Gastroesophageal sphincter (tissue), 4 donors: Measurements from ENCODE around the gene OR2J3. TPM values are rescaled to one million over a fixed set of nuclear protein-coding genes. Genes with fewer than 3 reads are reported as not detected.

Experiments
- ATAC-seq: fragments of 150-250 bp; one replicate; pipeline ENCODE4 v1.9.1; 2016; ENCODE audit warnings: mild to moderate bottlenecking, moderate library complexity
- H3K27ac ChIP-seq, 4 donors: fragments of 200-600 bp; sonication (generic) in 3 of 4; 1 replicate in 3 of 4; 2 replicates in 1 of 4; pipeline ENCODE4 v1.5.1; 2016 to 2019
- H3K27me3 ChIP-seq: fragments of 200-600 bp; sonication (generic); one replicate; pipeline ENCODE4 v1.5.1; 2019
- H3K36me3 ChIP-seq, 2 donors: fragments of 200-600 bp; sonication (generic); one replicate each; pipeline ENCODE4 v1.5.1; 2019; ENCODE audit warnings: control low read depth in 1 of 2
- H3K4me1 ChIP-seq, 3 donors: fragments of 200-600 bp; sonication (generic); 1 replicate in 2 of 3; 2 replicates in 1 of 3; pipeline ENCODE4 v1.5.1; 2016 to 2019; ENCODE audit warnings: control low read depth in 2 of 3
- H3K4me3 ChIP-seq, 2 donors: fragments of 200-600 bp; sonication (generic); one replicate each; pipeline ENCODE4 v1.5.1; 2019; ENCODE audit warnings: mild to moderate bottlenecking in 1 of 2, moderate library complexity in 1 of 2
- H3K9me3 ChIP-seq, 3 donors: fragments of 200-600 bp; sonication (generic); one replicate each; pipeline ENCODE4 v1.5.1; 2017 to 2019; ENCODE audit warnings: control low read depth in 2 of 3
- CTCF ChIP-seq, 4 experiments: fragments of 200-600 bp in 2 of 4; fragments of 450-650 bp in 2 of 4; sonication (generic) in 1 of 4; IDR thresholded peaks; one replicate each; pipeline ENCODE4 v1.5.1; 2017 to 2019; ENCODE audit warnings: antibody characterized with exemption in 4 of 4, mild to moderate bottlenecking in 2 of 4, moderate library complexity in 2 of 4
- EP300 ChIP-seq: sonication (generic); formaldehyde crosslinking; IDR thresholded peaks from one replicate; pipeline ENCODE4 v1.6.1; 2017; ENCODE audit warnings: antibody characterized with exemption, mild to moderate bottlenecking
- POLR2A ChIP-seq, 2 donors: fragments of 450-650 bp; IDR thresholded peaks; one replicate each; pipeline ENCODE4 v1.6.1; 2017; ENCODE audit warnings: antibody characterized with exemption in 2 of 2, mild to moderate bottlenecking in 2 of 2, moderate library complexity in 1 of 2
- POLR2AphosphoS5 ChIP-seq: sonication (generic); formaldehyde crosslinking; IDR thresholded peaks from one replicate; pipeline ENCODE4 v1.6.1; 2017; ENCODE audit warnings: antibody characterized with exemption
- WGBS, 2 donors: methylation state at CpG; one replicate each; pipeline ENCODE4 v1.1.5; 2018; ENCODE audit warnings: low coverage in 1 of 2; 5-methylcytosine and 5-hydroxymethylcytosine counted together
- total RNA-seq, 4 donors: library from RNA; depleted of rRNA; stranded (reverse); fragments of >200 nt; gene quantifications; one replicate each; pipeline ENCODE4 v1.1.0, GENCODE V29; 2016

OR2J3 gene
- not detected for total RNA-seq

GRCh38 chr6:29107758-29108157 lies at the start of gene OR2J3:
OR2J3 (plus strand) TSS chr6:29108058; CDS start chr6:29111891, 3,833 bp downstream.
- ATAC-seq, result no peak
- H3K36me3 ChIP-seq, result no peaks in the 10 kb centered on the region
- H3K9me3 ChIP-seq, result no peaks in the 10 kb centered on the region
- TF ChIP-seq CTCF (IDR thresholded peaks at IDR 0.05) (no peak), POLR2AphosphoS5 (no peak), EP300 (no peak), POLR2A (IDR thresholded peaks at IDR 0.05) (no peak)
- no peaks in the 10 kb centered on the region for H3K4me1 ChIP-seq
- H3K27ac ChIP-seq, result no peak within 1 kb of the TSS
- H3K4me3 ChIP-seq, result no peak within 1 kb of the TSS
- 14 to 17% methylated on average over 1 of the region's 1 CpG for WGBS, 2 donors
- no peaks in the 10 kb centered on the region for H3K27me3 ChIP-seq

GRCh38 chr6:29071831-29072723 lies 35.8 kb upstream of the OR2J3 start:
- H3K9me3 ChIP-seq, result peaks cover 0 to 5% (median 0%) of the 10 kb centered on the region in 3 donors
- H3K4me3 ChIP-seq, result no peak overlapping the region
- no peaks in the 10 kb centered on the region for H3K4me1 ChIP-seq
- no peaks in the 10 kb centered on the region for H3K36me3 ChIP-seq
- no peaks in the 10 kb centered on the region for H3K27me3 ChIP-seq
- 27 to 41% methylated on average over 7 to 9 of the region's 9 CpGs for WGBS, 2 donors
- no peak overlapping the region for H3K27ac ChIP-seq
- ATAC-seq, result no peak
- no peak for TF ChIP-seq POLR2A (IDR thresholded peaks at IDR 0.05)

DNA sequence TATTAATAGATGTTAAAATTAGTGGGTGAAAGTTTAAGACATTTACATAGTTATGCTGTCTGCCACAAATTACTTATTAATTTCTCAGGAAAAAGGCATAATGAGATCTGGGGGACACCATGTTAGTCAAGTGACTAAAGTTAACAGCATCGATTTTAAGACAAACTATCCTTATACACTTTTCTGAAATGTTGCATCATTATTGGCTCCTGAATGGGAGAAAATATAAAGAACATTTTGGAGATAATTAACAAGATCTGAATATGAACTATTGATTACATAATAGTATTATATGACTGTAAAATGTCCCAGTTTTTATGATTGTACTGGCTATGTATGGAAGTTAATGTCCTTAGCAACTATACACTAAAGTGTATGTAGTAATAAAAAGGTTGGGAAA lies 28.7 kb upstream of the OR2J3 start:
- no peaks in the 10 kb centered on the region for H3K36me3 ChIP-seq
- H3K4me1 ChIP-seq, result no peaks in the 10 kb centered on the region
- no peak overlapping the region for H3K27ac ChIP-seq
- no peak for ATAC-seq
- TF ChIP-seq EP300, result no peak
- no peak overlapping the region for H3K4me3 ChIP-seq
- WGBS, 2 donors, result 69 to 96% methylated on average over 1 of the region's 1 CpG
- no peaks in the 10 kb centered on the region for H3K9me3 ChIP-seq
- H3K27me3 ChIP-seq, result no peaks in the 10 kb centered on the region

GRCh38 chr6:29081312-29081711 lies 26.5 kb upstream of the OR2J3 start:
- Histone ChIP-seq H3K27me3 (no peaks in the 10 kb centered on the region), H3K9me3 (no peaks in the 10 kb centered on the region), H3K27ac (no peak overlapping the region), H3K4me1 (no peaks in the 10 kb centered on the region), H3K4me3 (no peak overlapping the region), H3K36me3 (no peaks in the 10 kb centered on the region)
- TF ChIP-seq EP300 (no peak), CTCF (IDR thresholded peaks at IDR 0.05) (no peak), POLR2A (IDR thresholded peaks at IDR 0.05) (no peak)
- no peak for ATAC-seq

- 80 to 90% methylated on average over 1 to 9 of the region's 15 CpGs for WGBS, 2 donors
- Histone ChIP-seq H3K4me1 (no peaks in the 10 kb centered on the region), H3K9me3 (no peaks in the 10 kb centered on the region), H3K36me3 (no peaks in the 10 kb centered on the region), H3K27me3 (no peaks in the 10 kb centered on the region), H3K4me3 (no peak overlapping the region), H3K27ac (no peak overlapping the region)
- no peak for TF ChIP-seq CTCF (IDR thresholded peaks at IDR 0.05)
- TF ChIP-seq POLR2AphosphoS5, result no peak
- TF ChIP-seq POLR2A (IDR thresholded peaks at IDR 0.05), result no peak
- TF ChIP-seq EP300, result no peak
- no peak for ATAC-seq
These were observed 25.4 kb upstream of the OR2J3 start for GRCh38 chr6:29082457-29082856.

- no peaks in the 10 kb centered on the region for H3K27me3 ChIP-seq
- no peaks in the 10 kb centered on the region for H3K9me3 ChIP-seq
- ATAC-seq, result no peak
- H3K4me1 ChIP-seq, result no peaks in the 10 kb centered on the region
- no peaks in the 10 kb centered on the region for H3K36me3 ChIP-seq
- TF ChIP-seq EP300 (no peak), POLR2AphosphoS5 (no peak), CTCF (IDR thresholded peaks at IDR 0.05) (no peak), POLR2A (IDR thresholded peaks at IDR 0.05) (no peak)
- no peak within 1 kb of the TSS for H3K4me3 ChIP-seq
- H3K27ac ChIP-seq, result no peak within 1 kb of the TSS
- WGBS, 2 donors, result 80 to 90% methylated on average over 1 of the region's 1 CpG
These were observed 20.6 kb upstream of the OR2J3 start, which contains the start of gene OR2B3 for GRCh38 chr6:29087213-29087612. OR2B3 (minus strand) TSS chr6:29087313; CDS start chr6:29087248, 65 bp downstream.
